SK-N-MC (cell line): Measurements from ENCODE around the gene LHX3.

Experiments used
- DNase-seq: peaks from one replicate; pipeline ENCODE4 v3.0.0-alpha.2; 2011; ENCODE audit warnings: low read depth, low spot score
- H3K27ac ChIP-seq: fragments of 200-600 bp; sonication (generic); 2 replicates; pipeline ENCODE4 v1.5.1; 2016; ENCODE audit warnings: mixed run types
- H3K36me3 ChIP-seq: fragments of 200-600 bp; sonication (generic); 2 replicates; pipeline ENCODE4 v1.6.1; 2017; ENCODE audit warnings: antibody characterized with exemption, low read length, mixed read lengths; ENCODE audit not compliant: insufficient read depth
- H3K4me3 ChIP-seq: fragments of 200-600 bp; sonication (generic); 2 replicates; pipeline ENCODE4 v1.5.1; 2016
- H3K9ac ChIP-seq: fragments of 200-600 bp; sonication (generic); 2 replicates; pipeline ENCODE4 v1.8.0; 2017; ENCODE audit warnings: mixed run types, mixed read lengths; ENCODE audit not compliant: insufficient read length
- H3K9me3 ChIP-seq: fragments of 200-600 bp; sonication (generic); 2 replicates; pipeline ENCODE4 v1.6.1; 2017; ENCODE audit warnings: low read depth, mild to moderate bottlenecking, antibody characterized with exemption, low read length, moderate library complexity, mixed read lengths
- EZH2 ChIP-seq: fragments of 200-600 bp; sonication (generic); IDR thresholded peaks from one replicate; pipeline ENCODE4 v1.6.1; 2017; ENCODE audit warnings: antibody characterized with exemption
- FOXP2 ChIP-seq: optimal IDR thresholded peaks from 2 replicates; pipeline ENCODE3; 2011; ENCODE audit warnings: mild to moderate bottlenecking, moderate library complexity; ENCODE audit not compliant: insufficient read depth; ENCODE audit errors: extremely low read length, control extremely low read depth
- POLR2AphosphoS5 ChIP-seq: IDR thresholded peaks from 2 replicates; pipeline ENCODE4 v1.6.1; 2012; ENCODE audit warnings: mild to moderate bottlenecking, low read depth, low read length, borderline replicate concordance

The LHX3 gene

DNA sequence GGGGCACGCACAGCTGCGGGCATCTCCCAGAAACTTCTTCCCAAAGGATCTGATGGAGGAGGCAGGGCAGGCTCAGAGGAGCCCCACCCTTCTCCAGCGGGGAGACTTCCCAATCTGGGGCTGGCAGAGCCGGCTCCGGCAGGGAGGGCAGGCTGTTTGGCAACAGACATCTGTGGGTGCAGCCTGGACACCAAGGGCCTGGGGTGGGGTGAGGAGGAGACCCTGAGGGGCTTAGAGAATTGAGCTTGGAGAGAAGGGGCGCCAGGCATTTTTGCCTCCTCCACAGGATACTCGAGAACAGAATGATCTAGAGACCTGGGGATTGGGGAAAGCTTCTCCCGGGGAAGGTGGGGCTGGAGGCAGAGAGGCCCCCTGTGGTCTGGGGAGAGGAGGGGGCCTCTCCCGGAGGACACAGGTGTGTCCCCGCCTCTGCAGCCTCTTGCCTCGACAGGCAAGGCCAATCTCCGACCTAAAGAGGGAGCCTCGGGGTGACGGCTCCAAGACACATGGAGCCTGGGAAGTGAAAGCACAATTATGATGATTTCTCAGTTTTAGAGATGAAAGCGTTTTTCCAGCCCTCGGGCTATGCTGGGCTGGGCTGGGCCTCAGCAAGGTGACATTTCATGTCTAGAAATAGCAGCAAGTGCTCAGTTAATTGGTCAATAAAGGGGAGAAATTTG is 8.4 kb downstream of the LHX3 start:
- no peak overlapping the region for H3K27ac ChIP-seq
- no peak overlapping the region for H3K9ac ChIP-seq
- TF ChIP-seq EZH2 (no peak), FOXP2 (no peak), POLR2AphosphoS5 (no peak)
- H3K4me3 ChIP-seq: peak overlapping the region; percentile 22; the same call in 1 of the 2 replicates
- no peak for DNase-seq
- H3K36me3 ChIP-seq: no peaks in the 10 kb centered on the region
- no peaks in the 10 kb centered on the region for H3K9me3 ChIP-seq

DNA sequence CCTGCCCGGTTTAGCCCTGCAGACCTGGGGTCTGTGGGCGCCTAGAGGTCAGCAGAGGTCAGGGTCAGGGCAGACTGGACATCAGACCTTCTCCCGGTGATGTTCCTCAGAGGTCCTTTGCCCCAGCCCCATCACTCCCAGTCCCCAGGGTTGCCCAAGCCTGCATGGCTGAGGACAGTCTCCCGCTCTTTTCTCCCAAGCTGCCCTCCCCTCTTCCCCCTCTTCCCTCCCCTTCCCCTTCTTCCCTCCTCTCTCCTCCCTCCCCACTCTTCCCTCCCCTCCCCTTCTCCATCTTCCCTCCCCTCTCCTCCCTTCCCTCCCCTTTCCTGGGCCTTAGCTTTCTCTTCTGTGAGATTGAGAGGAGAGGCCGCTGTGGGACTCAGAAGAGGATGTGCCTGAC is 10.4 kb downstream of the LHX3 start:
- H3K27ac ChIP-seq: no peak overlapping the region

DNA sequence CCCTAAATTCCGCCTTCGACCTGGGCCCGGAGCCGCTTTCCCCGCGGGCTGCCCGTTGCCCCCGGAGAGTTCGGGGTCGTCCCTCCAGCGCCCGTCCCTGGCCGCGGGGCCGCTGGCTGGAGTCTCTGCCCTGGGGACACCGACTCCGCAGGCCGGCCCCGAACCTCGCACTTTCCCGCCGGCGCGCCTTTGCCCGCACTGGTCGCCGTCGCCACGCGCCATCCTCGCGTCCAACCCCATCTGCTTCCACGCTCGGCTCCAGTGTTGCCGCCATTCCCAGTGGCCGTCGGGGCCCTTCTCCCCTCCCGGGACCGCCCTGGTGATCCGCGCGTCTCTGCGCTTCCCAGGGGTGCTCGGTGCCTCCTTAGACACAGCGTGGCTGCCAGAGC is 11.0 kb downstream of the LHX3 start:
- Histone ChIP-seq H3K9ac (no peak overlapping the region), H3K4me3 (no peak overlapping the region), H3K27ac (no peak overlapping the region), H3K36me3 (no peaks in the 10 kb centered on the region), H3K9me3 (no peaks in the 10 kb centered on the region)
- TF ChIP-seq FOXP2 (no peak), POLR2AphosphoS5 (no peak), EZH2 (no peak)
- DNase-seq: no peak

More for the DNA sequence above, 10.4 kb downstream of the LHX3 start:
- H3K9ac ChIP-seq: no peak overlapping the region
- H3K4me3 ChIP-seq: no peak overlapping the region
- H3K36me3 ChIP-seq: no peaks in the 10 kb centered on the region
- DNase-seq: no peak
- no peaks in the 10 kb centered on the region for H3K9me3 ChIP-seq
- TF ChIP-seq EZH2: no peak
- TF ChIP-seq POLR2AphosphoS5: no peak
- TF ChIP-seq FOXP2: no peak

DNA sequence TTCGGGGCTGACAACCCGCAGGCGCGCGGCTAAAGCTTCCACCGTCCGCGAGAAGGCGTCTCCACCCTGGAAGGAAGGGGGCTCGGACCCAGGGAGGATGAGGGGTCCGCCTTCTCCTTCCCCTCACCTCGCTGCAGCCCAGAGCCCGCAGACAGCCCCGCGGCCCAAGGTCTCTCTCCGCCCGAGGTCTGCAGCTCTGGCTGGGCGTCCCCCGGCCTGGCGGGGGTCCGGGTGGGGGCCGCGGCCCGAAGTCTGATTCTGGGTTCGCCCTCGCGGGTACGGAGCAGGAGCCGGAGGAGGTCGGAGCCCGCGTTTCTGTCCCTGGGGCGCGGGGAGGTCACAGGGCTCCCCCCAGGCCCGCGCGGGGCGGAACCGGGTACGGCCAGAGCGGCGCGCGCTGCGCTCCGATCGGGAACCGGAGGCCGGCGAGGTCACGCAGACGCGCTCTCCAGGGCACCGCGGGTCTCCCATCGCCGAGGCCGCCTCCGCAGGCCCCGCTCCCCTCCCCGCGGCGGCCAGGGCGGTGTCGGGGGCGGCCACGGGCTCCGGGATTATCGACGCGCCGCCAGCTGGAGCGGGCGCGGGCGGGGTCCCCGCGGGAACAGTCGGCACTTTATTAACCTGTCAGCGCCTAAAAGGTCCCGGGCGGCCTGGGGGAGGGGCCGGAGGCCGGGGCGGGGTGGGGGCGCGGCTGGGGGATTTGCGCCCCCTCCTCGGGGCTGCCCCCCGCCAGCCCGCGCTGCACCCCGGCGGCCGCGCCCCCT is 11.6 kb downstream of the LHX3 start:
- TF ChIP-seq POLR2AphosphoS5: no peak
- no peak for TF ChIP-seq EZH2
- TF ChIP-seq FOXP2: no peak
- DNase-seq: no peak

DNA sequence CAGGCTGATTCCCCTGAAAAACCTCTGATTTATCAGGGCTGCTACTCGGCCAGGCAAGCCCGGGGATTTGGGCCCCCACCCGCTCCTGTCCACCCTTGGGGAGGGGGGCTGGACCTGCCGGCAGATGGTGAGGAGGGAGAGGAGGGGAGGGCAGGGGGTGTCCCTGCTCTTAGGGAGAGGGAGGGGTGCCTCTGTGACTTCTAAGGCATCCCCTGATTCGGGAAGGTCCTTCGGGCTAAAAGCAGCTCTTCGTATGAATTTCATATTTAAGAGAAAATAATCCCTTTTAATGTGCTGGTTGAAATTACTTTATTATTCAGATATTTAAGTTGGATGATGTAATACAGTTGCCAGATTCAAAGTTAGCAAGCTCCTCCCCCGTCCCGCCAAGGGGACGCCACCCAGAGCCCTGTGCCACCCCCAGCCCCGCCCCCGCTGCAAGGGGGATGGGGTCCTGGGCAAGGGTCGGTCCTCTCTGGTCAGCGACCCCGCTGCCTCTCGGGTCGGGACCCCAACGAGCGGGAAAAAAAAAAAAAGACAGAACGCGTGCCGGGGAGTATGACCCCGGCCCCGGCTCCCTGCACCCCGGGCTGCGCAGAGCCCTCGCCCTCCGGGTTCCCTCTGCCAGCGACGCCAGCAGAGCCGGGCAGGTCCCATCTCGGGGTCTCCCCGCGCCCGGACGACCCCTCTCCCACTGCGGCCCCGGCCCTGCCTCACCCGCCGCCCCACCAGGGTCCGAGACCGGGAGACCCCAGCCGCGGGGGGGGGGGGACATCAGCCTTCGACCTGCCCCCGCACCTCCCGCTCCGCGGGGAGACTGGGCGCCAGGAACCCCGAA is 12.4 kb downstream of the LHX3 start:
- H3K4me3 ChIP-seq: peak overlapping the region; percentile 74

More for the DNA sequence above, 11.6 kb downstream of the LHX3 start:
- H3K9ac ChIP-seq: peak overlapping the region; percentile 83
- no peaks in the 10 kb centered on the region for H3K9me3 ChIP-seq
- peak overlapping the region; percentile 94; the same call in 1 of the 2 replicates for H3K27ac ChIP-seq
- H3K4me3 ChIP-seq: peak overlapping the region; percentile 74
- no peaks in the 10 kb centered on the region for H3K36me3 ChIP-seq

DNA sequence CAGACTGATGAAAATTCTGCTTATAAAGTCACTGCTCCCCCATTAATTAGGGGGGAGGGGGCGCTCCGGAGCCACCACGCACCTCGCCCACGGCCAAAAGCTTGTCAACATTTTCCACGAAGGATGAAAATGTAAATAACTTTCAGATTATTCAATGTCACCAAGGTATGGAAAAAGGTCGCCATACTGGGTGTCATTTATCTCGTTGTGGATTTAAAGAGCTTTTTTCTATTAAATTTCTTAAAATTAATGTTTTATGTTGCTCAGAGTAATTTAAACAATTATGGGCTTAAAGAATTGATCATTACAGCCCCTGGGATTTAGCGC is 13.0 kb downstream of the LHX3 start:
- H3K4me3 ChIP-seq: peak overlapping the region; percentile 74
- TF ChIP-seq FOXP2: no peak
- TF ChIP-seq EZH2: no peak
- H3K36me3 ChIP-seq: no peaks in the 10 kb centered on the region
- no peak for DNase-seq
- H3K27ac ChIP-seq: peak overlapping the region; percentile 94
- no peaks in the 10 kb centered on the region for H3K9me3 ChIP-seq
- H3K9ac ChIP-seq: peak overlapping the region; percentile 83

More for the DNA sequence above, 12.4 kb downstream of the LHX3 start:
- no peak for TF ChIP-seq POLR2AphosphoS5
- no peak for TF ChIP-seq EZH2
- TF ChIP-seq FOXP2: no peak
- H3K27ac ChIP-seq: peak overlapping the region; percentile 94
- H3K9ac ChIP-seq: peak overlapping the region; percentile 83
- no peaks in the 10 kb centered on the region for H3K36me3 ChIP-seq
- DNase-seq: no peak
- no peaks in the 10 kb centered on the region for H3K9me3 ChIP-seq

DNA sequence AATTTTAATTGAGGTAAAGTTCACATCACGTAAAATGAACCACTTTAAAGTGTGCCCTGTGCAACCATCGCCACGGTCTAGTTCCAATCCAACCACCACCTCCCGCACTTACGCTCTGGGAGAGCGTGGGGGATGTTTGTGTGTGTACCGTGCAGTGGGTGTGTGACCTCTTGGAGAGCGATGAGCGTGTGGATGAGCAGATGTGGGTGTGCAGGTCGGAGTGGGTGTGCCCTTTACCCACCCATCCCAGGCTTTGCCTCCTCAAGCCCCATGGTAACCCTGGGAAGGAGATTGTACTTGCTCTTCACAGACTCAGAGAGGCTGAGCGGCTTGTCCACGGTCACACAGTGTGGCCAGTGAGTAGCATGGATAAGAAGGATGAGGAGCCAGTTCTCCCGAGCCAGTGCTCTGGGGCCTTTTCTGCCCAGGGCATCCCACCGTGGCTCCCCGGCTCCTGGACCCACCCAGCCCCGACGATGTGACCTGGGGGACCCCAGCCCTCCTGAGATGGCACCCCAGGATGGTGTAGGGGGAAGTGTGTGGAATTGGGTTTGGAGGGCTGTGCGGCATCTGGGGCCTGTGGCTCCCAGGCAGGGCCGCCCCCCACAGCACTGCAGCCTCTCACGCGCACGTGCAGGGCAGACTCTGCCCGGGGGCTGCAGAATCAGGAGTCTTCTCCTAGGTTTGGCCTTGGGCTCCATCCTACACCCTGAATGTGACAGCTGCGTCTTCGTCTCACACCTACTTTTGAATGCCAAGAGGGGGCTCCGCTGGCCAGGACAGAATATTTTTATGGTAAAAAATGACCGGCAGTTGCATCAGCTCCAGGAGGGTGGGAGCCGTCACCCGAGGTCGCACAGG is 13.6 kb downstream of the LHX3 start:
- peak overlapping the region; percentile 94 for H3K27ac ChIP-seq
- H3K4me3 ChIP-seq: 0 out of 2 replicates have a peak overlapping the region, but pooled peaks have one; percentile 74
- no peaks in the 10 kb centered on the region for H3K9me3 ChIP-seq
- DNase-seq: no peak
- peak overlapping the region; percentile 83 for H3K9ac ChIP-seq
- no peaks in the 10 kb centered on the region for H3K36me3 ChIP-seq
- TF ChIP-seq POLR2AphosphoS5 (no peak), FOXP2 (no peak), EZH2 (no peak)

DNA sequence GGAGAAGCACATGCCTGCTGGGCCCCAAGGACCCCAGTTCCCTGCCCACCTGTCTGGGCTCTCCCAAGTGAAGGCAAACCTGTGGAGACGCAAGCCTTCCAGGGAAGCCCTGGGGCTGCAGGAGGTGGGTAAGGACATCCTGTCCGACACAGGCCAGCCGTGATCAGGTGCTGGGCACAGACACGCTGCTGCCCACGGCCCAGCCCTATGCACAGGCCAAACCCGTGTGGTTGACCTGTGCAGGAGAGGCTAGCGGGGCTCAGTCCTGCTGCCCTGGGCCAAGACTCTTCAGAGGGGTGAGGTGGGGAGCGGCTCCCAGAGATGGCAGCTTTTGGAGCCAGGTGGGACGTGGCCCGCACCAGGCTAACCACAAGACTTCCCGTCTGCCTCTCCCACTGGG is 14.3 kb downstream of the LHX3 start:
- Histone ChIP-seq H3K9ac (no peak overlapping the region), H3K27ac (peak overlapping the region; percentile 87), H3K4me3 (no peak overlapping the region), H3K36me3 (no peaks in the 10 kb centered on the region), H3K9me3 (no peaks in the 10 kb centered on the region)
- no peak for DNase-seq
- TF ChIP-seq FOXP2: no peak
- no peak for TF ChIP-seq POLR2AphosphoS5
- TF ChIP-seq EZH2: no peak
